Omental fat pad (tissue), 4 donors: ENCODE measurements around the gene CANX. TPM values are rescaled to one million over a fixed set of nuclear protein-coding genes. Genes with fewer than 3 reads are reported as not detected.

ENCODE experiments used
- ATAC-seq: fragments of 150-250 bp; one replicate; pipeline ENCODE4 v1.9.1; 2016; ENCODE audit warnings: mild to moderate bottlenecking, moderate library complexity; ENCODE audit not compliant: low FRiP score
- DNase-seq: peaks from one replicate; pipeline ENCODE4 v3.0.0-alpha.2; 2019; ENCODE audit warnings: low spot score
- total RNA-seq, 4 donors: library from RNA; depleted of rRNA; stranded (reverse); fragments of >200 nt; gene quantifications; one replicate each; pipeline ENCODE4 v1.1.0, GENCODE V29; 2016
- TF ChIP-seq, protein P1 (sequence below), 3 donors: fragments of 450-650 bp; IDR thresholded peaks; one replicate each; pipeline ENCODE4 v1.5.1; 2016 to 2017; ENCODE audit warnings: antibody characterized with exemption in 3 of 3, mild to moderate bottlenecking in 3 of 3, moderate library complexity in 2 of 3

The CANX gene
- total RNA-seq, 4 donors from 2014 or later, result 269 to 487 (median 358) TPM

DNA sequence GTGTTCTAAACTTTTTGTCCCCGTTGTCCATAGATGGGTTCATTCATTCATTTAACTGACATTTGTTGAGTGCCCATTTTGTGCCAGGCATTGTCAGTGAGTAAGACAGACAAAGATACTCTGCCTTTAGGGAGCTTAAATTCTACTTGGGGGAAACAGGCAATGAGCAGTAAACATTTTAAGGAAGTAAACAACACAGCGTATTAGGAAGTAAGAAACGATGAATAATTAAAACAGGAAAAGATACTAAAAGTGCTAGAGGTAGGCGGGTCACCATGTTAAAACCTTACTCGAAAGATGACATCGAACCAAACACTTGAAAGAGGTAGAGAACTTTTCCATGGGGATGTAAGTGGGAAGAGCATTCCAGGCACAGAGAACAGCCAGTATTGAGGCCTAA lies 28.3 kb downstream of the CANX start:
- no peak for ATAC-seq
- TF ChIP-seq, protein P1, sequence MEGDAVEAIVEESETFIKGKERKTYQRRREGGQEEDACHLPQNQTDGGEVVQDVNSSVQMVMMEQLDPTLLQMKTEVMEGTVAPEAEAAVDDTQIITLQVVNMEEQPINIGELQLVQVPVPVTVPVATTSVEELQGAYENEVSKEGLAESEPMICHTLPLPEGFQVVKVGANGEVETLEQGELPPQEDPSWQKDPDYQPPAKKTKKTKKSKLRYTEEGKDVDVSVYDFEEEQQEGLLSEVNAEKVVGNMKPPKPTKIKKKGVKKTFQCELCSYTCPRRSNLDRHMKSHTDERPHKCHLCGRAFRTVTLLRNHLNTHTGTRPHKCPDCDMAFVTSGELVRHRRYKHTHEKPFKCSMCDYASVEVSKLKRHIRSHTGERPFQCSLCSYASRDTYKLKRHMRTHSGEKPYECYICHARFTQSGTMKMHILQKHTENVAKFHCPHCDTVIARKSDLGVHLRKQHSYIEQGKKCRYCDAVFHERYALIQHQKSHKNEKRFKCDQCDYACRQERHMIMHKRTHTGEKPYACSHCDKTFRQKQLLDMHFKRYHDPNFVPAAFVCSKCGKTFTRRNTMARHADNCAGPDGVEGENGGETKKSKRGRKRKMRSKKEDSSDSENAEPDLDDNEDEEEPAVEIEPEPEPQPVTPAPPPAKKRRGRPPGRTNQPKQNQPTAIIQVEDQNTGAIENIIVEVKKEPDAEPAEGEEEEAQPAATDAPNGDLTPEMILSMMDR (IDR thresholded peaks at IDR 0.05), result no peak
- DNase-seq, result no peak

DNA sequence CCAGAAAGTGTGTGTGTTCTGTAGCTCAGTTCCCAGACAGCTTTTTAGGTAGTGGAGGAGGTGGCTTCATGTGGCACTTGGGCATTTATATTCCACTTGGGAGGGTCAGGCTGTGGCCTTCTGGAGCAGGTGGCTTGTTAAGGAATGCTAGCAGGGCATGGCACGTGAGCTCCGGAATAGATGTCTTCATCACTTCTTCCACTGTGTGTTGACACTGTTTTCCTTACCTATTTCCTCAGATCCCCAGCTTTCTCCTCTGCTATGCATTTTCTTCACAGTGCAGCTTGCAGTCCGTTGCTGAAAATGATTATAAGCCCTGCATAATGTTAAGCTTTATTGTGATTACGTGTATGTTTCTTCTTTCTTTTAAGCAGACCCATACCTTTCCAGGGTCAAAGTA lies 30.5 kb downstream of the CANX start:
- ATAC-seq, result no peak

DNA sequence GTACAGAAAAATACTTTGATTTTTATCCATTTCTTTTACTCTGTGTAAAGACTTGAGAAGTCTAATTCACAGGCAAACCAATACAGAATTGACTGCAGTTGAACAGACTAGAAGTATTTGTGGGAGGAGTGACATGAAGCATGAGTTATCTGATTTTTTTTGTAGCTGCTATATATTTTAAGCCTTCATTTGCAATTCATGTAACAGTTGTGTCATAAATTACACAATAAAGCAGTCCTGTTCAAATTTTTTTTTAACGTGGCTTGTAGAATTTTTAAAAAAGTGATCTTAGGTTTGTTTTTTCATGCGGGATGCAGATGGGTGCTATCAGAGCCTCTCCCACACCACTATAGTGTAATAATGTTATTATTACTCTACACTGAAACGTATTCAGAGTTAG lies 31.0 kb downstream of the CANX start:
- DNase-seq (no peak), ATAC-seq (no peak)
- TF ChIP-seq, protein P1 (IDR thresholded peaks at IDR 0.05), result no peak

More for the DNA sequence above, 30.5 kb downstream of the CANX start:
- TF ChIP-seq, protein P1 (IDR thresholded peaks at IDR 0.05), result no peak
- no peak for DNase-seq

DNA sequence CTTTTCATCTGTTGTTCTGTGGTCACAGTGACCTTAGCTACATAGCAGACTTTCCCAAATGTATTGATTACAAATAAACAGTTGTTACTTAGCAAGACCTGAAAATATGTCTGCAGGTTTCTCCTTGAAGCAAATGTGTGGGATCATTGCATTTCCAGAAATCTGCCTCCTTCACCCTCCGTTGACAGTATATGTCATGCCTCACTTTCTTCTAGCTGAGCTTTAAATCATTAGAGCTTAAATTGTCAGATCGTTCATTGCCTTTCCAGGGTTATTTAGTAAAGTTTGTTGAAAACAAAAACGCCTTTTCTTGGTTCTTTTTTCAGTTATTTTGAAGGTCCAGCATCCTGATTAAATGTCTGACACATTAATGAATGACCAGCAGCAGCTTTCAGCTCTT lies 31.6 kb downstream of the CANX start:
- TF ChIP-seq, protein P1 (IDR thresholded peaks at IDR 0.05), result no peak
- ATAC-seq (no peak), DNase-seq (no peak)

DNA sequence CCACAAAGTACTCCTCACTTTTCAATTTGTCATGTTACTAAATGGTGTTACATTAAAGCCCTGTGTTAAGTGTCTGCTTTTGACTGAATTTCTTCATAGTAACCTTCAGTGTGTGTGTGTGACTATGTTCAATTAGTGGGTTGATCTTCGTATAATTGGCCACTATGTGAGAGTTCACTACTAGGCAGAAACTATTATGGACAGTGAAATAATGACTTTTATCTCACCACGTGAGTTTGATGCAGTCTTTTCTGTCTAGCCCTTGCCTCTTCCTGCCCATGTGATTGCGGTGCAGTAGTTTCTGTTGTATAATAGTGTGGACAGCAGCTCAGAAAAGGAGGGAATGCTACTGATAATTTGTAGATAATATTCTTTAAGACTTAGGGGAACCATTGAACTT lies 32.1 kb downstream of the CANX start:
- TF ChIP-seq, protein P1 (IDR thresholded peaks at IDR 0.05), result no peak
- no peak for DNase-seq
- ATAC-seq, result no peak

DNA sequence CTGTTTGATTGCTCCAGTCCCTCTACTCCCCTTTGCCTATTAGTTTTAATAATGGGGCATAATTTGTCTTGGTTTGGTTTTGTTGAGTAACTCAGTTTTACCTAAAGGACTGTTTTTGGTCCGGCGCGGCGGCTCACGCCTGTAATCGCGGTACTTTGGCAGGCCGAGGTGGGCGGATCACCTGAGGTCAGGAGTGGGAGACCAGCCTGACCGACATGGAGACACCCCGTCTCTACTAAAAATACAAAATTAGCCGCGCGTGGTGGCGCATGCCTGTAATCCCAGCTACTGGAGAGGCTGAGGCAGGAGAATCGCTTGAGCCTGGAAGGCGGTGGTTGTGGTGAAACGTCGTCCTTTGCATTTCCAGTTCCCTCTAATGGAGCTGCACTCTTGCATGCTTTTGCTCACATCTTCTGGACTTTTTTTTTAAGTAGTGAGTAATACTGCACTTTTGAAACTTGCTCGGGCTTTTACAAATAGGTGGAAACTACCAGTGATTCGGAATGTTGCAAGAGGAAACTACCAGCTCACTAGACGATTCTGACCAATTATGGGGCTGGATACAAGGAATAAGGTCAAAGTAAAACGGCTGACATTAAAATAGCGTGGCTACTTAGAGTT lies 33.1 kb downstream of the CANX start:
- TF ChIP-seq, protein P1 (IDR thresholded peaks at IDR 0.05), result no peak
- no peak for DNase-seq
- ATAC-seq, result peak; percentile 76

DNA sequence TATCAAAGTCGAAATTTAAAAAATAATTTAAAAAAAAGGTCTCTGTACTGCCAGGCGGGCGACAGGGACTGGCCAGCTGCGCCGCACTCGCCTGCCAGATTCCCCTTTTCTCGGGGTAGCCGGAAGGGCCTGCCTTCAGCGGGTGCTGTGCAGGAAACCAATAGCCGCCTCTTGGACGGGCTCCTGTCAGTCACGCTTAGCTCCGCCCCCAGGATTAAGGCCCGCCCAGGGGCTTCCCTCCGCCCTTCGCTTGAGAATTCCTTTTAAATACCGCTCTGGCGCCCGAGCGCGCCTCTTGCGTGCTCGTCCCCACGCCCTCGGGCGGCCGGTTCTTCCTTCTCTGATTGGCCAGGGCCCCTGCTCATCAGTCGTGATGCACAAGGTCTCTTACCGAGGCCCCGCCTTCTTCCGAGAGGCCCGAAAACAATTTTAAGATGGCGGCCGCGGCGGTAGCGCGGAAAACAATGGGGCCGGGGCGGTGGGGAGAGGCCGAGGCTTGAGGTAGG lies 33.7 kb downstream of the CANX start, which contains the start of gene MAML1:
Gene MAML1 (plus strand): TSS at position 411 of the 506 bp plus-strand sequence. CDS start 291 bp downstream, outside the sequence.
- TF ChIP-seq, protein P1 (IDR thresholded peaks at IDR 0.05), result no peak
- ATAC-seq (peak; percentile 99), DNase-seq (peak; percentile 97)
